Calu3 (cell line): ENCODE results near the gene OR10K2. TPM values are rescaled to one million over a fixed set of nuclear protein-coding genes. Genes with fewer than 3 reads are reported as not detected.

ENCODE experiments used
- Bru-seq: library from RNA; stranded (reverse); fragments of 400-500 nt; gene quantifications from one replicate; lab custom pipeline; 2021; lab: Mats Ljungman, UMichigan
- BruChase-seq, 2 experiments: library from RNA; stranded (reverse); fragments of 400-500 nt; gene quantifications; one replicate each; lab custom pipeline; 2021; lab: Mats Ljungman, UMichigan
- BruUV-seq: library from RNA; stranded (reverse); fragments of 400-500 nt; replicated peaks from 2 replicates; lab custom pipeline; 2021; lab: Mats Ljungman, UMichigan
- CTCF ChIA-PET: fragments of 300-600 bp; sonication (Branson Sonifier 250); formaldehyde crosslinking; loops from one replicate; lab custom pipeline; 2022; ENCODE audit warnings: antibody characterized with exemption; lab: Charles Lee
- DNase-seq: peaks from one replicate; pipeline ENCODE4 v3.0.0; 2022
- H3K27ac Mint-ChIP-seq: one replicate; pipeline ENCODE4 v1.8.0; 2022; ENCODE audit warnings: mixed read lengths; ENCODE audit not compliant: unreplicated experiment
- H3K27me3 Mint-ChIP-seq: one replicate; pipeline ENCODE4 v1.8.0; 2022; ENCODE audit warnings: mixed read lengths; ENCODE audit not compliant: unreplicated experiment
- H3K36me3 Mint-ChIP-seq: one replicate; pipeline ENCODE4 v1.8.0; 2022; ENCODE audit warnings: mild to moderate bottlenecking, moderate library complexity, mixed read lengths; ENCODE audit not compliant: insufficient read depth, unreplicated experiment
- H3K4me1 Mint-ChIP-seq: one replicate; pipeline ENCODE4 v1.8.0; 2022; ENCODE audit warnings: mild to moderate bottlenecking, low read depth, mixed read lengths; ENCODE audit not compliant: unreplicated experiment
- H3K4me3 Mint-ChIP-seq: one replicate; pipeline ENCODE4 v1.8.0; 2022; ENCODE audit warnings: mild to moderate bottlenecking, low read depth, moderate library complexity, mixed read lengths; ENCODE audit not compliant: unreplicated experiment
- H3K9me3 Mint-ChIP-seq: one replicate; pipeline ENCODE4 v1.8.0; 2022; ENCODE audit warnings: low read depth, mixed read lengths; ENCODE audit not compliant: unreplicated experiment
- CTCF ChIP-seq: fragments of 200-600 bp; IDR thresholded peaks from one replicate; pipeline ENCODE4 v1.8.0; 2022; ENCODE audit warnings: antibody characterized with exemption; ENCODE audit not compliant: unreplicated experiment
- intact Hi-C: fragments of 100-400 bp; cut with micrococcal nuclease; formaldehyde crosslinking; loops from one replicate; pipeline ENCODE4 v1.10.0; 2022; ENCODE audit not compliant: unreplicated experiment
- long read RNA-seq: library from polyadenylated mRNA; stranded (forward); transcript quantifications from one replicate; pipeline ENCODE4 v2.0.0, GENCODE V29; 2022
- total RNA-seq: library from RNA; stranded (reverse); gene quantifications from 2 replicates; pipeline ENCODE4 v1.2.3, GENCODE V29; 2022

OR10K2 gene
- not detected in 2 replicates for total RNA-seq
- Bru-seq, nascent RNA, result not detected
- BruChase-seq, experiment 1, labeled RNA remaining after a 6-hour chase, result not detected
- not detected for BruChase-seq, experiment 2, labeled RNA remaining after a 2-hour chase
- long read RNA-seq, result 0 reads

DNA sequence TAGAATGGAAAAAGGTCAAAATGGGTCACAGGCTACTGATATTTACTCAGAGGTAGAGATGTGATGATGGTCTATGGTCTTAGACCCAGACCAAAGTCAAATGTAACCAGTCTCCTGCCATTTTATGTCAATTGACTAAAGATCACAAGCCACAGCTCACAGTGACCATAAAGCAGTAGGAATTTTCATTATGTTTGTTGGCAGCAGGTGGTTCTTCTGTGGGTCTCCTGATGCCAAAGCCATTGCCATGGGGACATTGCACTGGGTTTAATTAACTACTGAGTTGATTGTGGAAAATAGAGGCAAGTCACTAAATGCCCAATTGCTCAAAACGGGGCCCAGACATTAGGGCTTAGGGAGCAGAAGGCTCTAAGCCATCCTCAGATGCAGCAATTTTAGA, at the start of gene OR10K2:
TSS of gene OR10K2 (minus strand) at position 101 of the 400 bp plus-strand sequence. CDS start 5,371 bp downstream, outside the sequence.
- BruUV-seq, result no TSS peak
- CTCF ChIA-PET, result no interaction called here
- no peaks in the 10 kb centered on the region for H3K36me3 Mint-ChIP-seq
- TF ChIP-seq CTCF, result no peak
- no peak within 1 kb of the TSS for H3K4me3 Mint-ChIP-seq
- no peaks in the 10 kb centered on the region for H3K4me1 Mint-ChIP-seq
- peaks cover 4% of the 10 kb centered on the region for H3K27me3 Mint-ChIP-seq
- no peak within 1 kb of the TSS for H3K27ac Mint-ChIP-seq
- peaks cover 3% of the 10 kb centered on the region for H3K9me3 Mint-ChIP-seq
- no peak for DNase-seq
- intact Hi-C loops, result no loop called here

GRCh38 chr1:158471920-158472319, 45.9 kb upstream of the OR10K2 start, which contains the start of gene OR10R2:
OR10R2 (plus strand) TSS chr1:158472220; CDS start chr1:158472326, 106 bp downstream.
- peaks cover 34% of the 10 kb centered on the region for H3K27me3 Mint-ChIP-seq
- no peak for DNase-seq
- H3K27ac Mint-ChIP-seq, result no peak within 1 kb of the TSS
- no peaks in the 10 kb centered on the region for H3K36me3 Mint-ChIP-seq
- H3K9me3 Mint-ChIP-seq, result no peaks in the 10 kb centered on the region
- no peak for TF ChIP-seq CTCF
- BruUV-seq, result no TSS peak
- no peak within 1 kb of the TSS for H3K4me3 Mint-ChIP-seq
- intact Hi-C loops, result no loop called here
- no peaks in the 10 kb centered on the region for H3K4me1 Mint-ChIP-seq
- CTCF ChIA-PET, result interaction anchor here (1.2 kb wide), 1 partner anchor 21 kb away, joined by 3 read pairs; no protein-coding TSS in a partner anchor

DNA sequence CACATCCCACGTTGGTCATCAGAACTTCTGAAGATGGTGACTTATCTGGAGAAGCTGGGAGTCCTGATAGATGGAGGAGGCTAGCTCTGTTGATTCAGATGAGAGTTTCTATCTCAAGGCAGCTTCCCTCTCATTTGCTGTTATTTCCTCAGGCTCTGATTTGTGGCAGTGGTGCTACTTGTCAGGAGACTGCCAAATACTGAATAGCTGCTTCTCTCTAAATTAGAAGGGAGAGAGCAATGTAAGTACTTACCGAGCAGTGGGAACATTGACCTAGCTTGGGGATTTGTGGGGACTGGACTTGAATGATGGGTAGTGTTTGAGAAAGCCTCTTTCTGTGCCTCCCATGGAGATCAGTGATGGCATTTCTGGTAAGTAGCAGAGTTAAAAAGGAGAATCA, 35.5 kb upstream of the OR10K2 start, which contains the start of gene OR10K1:
TSS of gene OR10K1 (plus strand) at position 301 of the 400 bp plus-strand sequence. CDS start 3,728 bp downstream, outside the sequence.
- no peak within 1 kb of the TSS for H3K27ac Mint-ChIP-seq
- no TSS peak for BruUV-seq
- intact Hi-C loops, result no loop called here

GRCh38 chr1:158458263-158458662, 32.2 kb upstream of the OR10K2 start:
- intact Hi-C loops, result no loop called here
- H3K4me1 Mint-ChIP-seq, result no peaks in the 10 kb centered on the region
- TF ChIP-seq CTCF, result no peak
- CTCF ChIA-PET, result no interaction called here
- no peaks in the 10 kb centered on the region for H3K9me3 Mint-ChIP-seq
- H3K4me3 Mint-ChIP-seq, result no peak overlapping the region
- H3K36me3 Mint-ChIP-seq, result no peaks in the 10 kb centered on the region
- DNase-seq, result no peak
- no peak overlapping the region for H3K27ac Mint-ChIP-seq
- H3K27me3 Mint-ChIP-seq, result no peaks in the 10 kb centered on the region
- BruUV-seq, result no TSS peak

More for the DNA sequence above, 35.5 kb upstream of the OR10K2 start, which contains the start of gene OR10K1:
- peaks cover 6% of the 10 kb centered on the region for H3K9me3 Mint-ChIP-seq
- no peak for TF ChIP-seq CTCF
- no peak within 1 kb of the TSS for H3K4me3 Mint-ChIP-seq
- DNase-seq, result no peak
- peaks cover 13% of the 10 kb centered on the region for H3K27me3 Mint-ChIP-seq
- H3K4me1 Mint-ChIP-seq, result no peaks in the 10 kb centered on the region
- CTCF ChIA-PET, result no interaction called here
- H3K36me3 Mint-ChIP-seq, result no peaks in the 10 kb centered on the region
